Measurements from ENCODE around the gene TDRD7.

TDRD7 gene

GRCh38 chr9:97508852-97509251 is 97.0 kb downstream of the TDRD7 start:
- no peak for DNase-seq
- Histone ChIP-seq H3K4me3 (ENCODE audit: low read depth, low read length) (no peak overlapping the region), H3K9me3 (no peaks in the 10 kb centered on the region), H3K4me1 (peaks cover 28% of the 10 kb centered on the region), H3K27me3 (no peaks in the 10 kb centered on the region), H3K36me3 (peaks cover 81% of the 10 kb centered on the region)
- TF ChIP-seq, protein P1, sequence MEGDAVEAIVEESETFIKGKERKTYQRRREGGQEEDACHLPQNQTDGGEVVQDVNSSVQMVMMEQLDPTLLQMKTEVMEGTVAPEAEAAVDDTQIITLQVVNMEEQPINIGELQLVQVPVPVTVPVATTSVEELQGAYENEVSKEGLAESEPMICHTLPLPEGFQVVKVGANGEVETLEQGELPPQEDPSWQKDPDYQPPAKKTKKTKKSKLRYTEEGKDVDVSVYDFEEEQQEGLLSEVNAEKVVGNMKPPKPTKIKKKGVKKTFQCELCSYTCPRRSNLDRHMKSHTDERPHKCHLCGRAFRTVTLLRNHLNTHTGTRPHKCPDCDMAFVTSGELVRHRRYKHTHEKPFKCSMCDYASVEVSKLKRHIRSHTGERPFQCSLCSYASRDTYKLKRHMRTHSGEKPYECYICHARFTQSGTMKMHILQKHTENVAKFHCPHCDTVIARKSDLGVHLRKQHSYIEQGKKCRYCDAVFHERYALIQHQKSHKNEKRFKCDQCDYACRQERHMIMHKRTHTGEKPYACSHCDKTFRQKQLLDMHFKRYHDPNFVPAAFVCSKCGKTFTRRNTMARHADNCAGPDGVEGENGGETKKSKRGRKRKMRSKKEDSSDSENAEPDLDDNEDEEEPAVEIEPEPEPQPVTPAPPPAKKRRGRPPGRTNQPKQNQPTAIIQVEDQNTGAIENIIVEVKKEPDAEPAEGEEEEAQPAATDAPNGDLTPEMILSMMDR (IDR thresholded peaks at IDR 0.05; ENCODE audit: low read depth, low read length): no peak

- TF ChIP-seq, protein P1 (IDR thresholded peaks at IDR 0.05; ENCODE audit: low read depth, low read length): no peak
- no peak for DNase-seq
- Histone ChIP-seq H3K4me3 (ENCODE audit: low read depth, low read length) (no peak overlapping the region), H3K36me3 (peaks cover 89% of the 10 kb centered on the region), H3K4me1 (peaks cover 34% of the 10 kb centered on the region), H3K27me3 (no peaks in the 10 kb centered on the region), H3K9me3 (no peaks in the 10 kb centered on the region)
These were observed 99.1 kb downstream of the TDRD7 start for GRCh38 chr9:97510797-97511654.

GRCh38 chr9:97511655-97512427 is 99.9 kb downstream of the TDRD7 start:
- no peak for DNase-seq
- TF ChIP-seq, protein P1 (IDR thresholded peaks at IDR 0.05; ENCODE audit: low read depth, low read length): no peak

DNA sequence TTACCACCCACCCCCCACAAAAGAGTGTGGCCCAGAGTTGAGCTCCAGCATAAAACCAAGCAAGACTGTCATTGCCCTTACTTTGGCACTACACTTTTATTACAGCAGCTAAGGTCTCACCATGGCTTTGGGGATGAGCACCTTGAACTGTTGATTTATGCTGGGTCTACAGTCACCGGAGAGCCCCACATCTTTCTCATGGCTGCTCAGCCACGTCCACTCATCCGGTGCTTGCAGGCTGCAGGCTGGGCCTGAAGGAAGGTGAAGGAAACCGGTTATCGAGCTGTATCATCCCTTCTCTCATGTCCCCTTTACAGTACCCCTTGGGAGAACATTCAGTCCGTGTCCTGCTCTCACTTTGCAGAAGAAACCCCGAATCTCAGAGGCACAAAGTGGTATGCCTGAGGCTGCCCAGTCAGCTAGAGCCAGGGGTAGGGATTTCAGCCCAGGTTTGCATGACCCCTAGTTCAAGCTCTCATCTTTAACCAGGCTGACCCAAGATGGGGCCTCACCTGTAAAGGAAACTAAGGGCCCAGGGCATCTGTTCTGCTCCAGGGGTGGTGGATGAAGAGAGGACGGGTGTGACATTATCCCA is 101.2 kb downstream of the TDRD7 start:
- DNase-seq: no peak
- H3K36me3 ChIP-seq: peaks cover 89% of the 10 kb centered on the region

More at GRCh38 chr9:97511655-97512427, 99.9 kb downstream of the TDRD7 start:
- Histone ChIP-seq H3K36me3 (peaks cover 89% of the 10 kb centered on the region), H3K4me1 (peaks cover 30% of the 10 kb centered on the region), H3K9me3 (no peaks in the 10 kb centered on the region), H3K4me3 (ENCODE audit: low read depth, low read length) (no peak overlapping the region), H3K27me3 (no peaks in the 10 kb centered on the region)

DNA sequence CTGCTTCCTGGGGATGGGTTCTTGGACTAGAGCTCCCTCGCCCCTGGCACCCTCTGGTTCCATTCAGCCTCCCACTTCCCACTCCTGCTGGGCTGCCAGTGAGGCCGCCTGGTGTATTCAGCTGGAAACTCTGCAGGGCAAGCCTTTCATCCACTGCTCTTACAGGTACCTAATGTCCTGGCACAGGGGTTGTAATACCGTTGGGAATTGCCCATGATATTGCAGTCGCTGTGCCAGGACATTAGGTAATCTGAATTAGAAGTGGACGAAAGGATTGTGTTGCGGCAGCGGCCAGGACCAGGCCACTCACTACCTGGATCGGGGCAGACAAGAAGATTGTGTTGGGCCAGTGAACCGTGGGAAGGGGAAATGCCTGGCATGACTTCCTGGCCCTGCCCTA is 102.6 kb downstream of the TDRD7 start:
- Histone ChIP-seq H3K27me3 (no peaks in the 10 kb centered on the region), H3K4me1 (peaks cover 42% of the 10 kb centered on the region), H3K36me3 (peaks cover 91% of the 10 kb centered on the region), H3K4me3 (ENCODE audit: low read depth, low read length) (no peak overlapping the region), H3K9me3 (no peaks in the 10 kb centered on the region)
- no peak for DNase-seq
- TF ChIP-seq, protein P1 (IDR thresholded peaks at IDR 0.05; ENCODE audit: low read depth, low read length): no peak

More for the DNA sequence above, 101.2 kb downstream of the TDRD7 start:
- Histone ChIP-seq H3K9me3 (no peaks in the 10 kb centered on the region), H3K4me1 (peaks cover 31% of the 10 kb centered on the region), H3K4me3 (ENCODE audit: low read depth, low read length) (no peak overlapping the region), H3K27me3 (no peaks in the 10 kb centered on the region)
- TF ChIP-seq, protein P1 (IDR thresholded peaks at IDR 0.05; ENCODE audit: low read depth, low read length): no peak

Measured in BE2C (cell line).